ENCODE measurements around the gene THSD4. TPM values are rescaled to one million over a fixed set of nuclear protein-coding genes. Genes with fewer than 3 reads are reported as not detected.

Gene THSD4
- total RNA-seq, 2 experiments from 2014 or later, result not detected

- H3K27ac ChIP-seq (ENCODE audit: low read depth, low read length, poor library complexity, severe bottlenecking), result no peak overlapping the region
- no peak overlapping the region for H3K4me2 ChIP-seq (ENCODE audit: low read length)
- H3K79me2 ChIP-seq (ENCODE audit: insufficient read depth, low read depth, low read length), result no peaks in the 10 kb centered on the region
- no peaks in the 10 kb centered on the region for H3K36me3 ChIP-seq (ENCODE audit: insufficient read depth, low read length)
- H2AFZ ChIP-seq (ENCODE audit: low read length), result no peak overlapping the region
- BruUV-seq (replicated peaks), result no TSS peak
- ChIA-PET POLR2A (interaction anchor here (0.7 kb wide), 1 partner anchor 332 kb away, joined by 5 read pairs; no protein-coding TSS in a partner anchor), CTCF (ENCODE audit: unreplicated experiment) (no interaction called here)
- DNase-seq (ENCODE audit: low spot score), result no peak
- H3K4me3 ChIP-seq (ENCODE audit: low read depth, low read length, poor library complexity, severe bottlenecking), result no peak overlapping the region
- TF ChIP-seq CTCF (conservative IDR thresholded peaks at IDR 0.05; ENCODE audit: low read length) (no peak), EZH2phosphoT487 (IDR thresholded peaks at IDR 0.05; ENCODE audit: borderline replicate concordance, low read depth, low read length) (no peak)
- intact Hi-C loops (cut with micrococcal nuclease; ENCODE audit: unreplicated experiment), result no loop called here
- no peaks in the 10 kb centered on the region for H3K9me2 ChIP-seq (ENCODE audit: insufficient read depth, low read length)
- H4K20me1 ChIP-seq (ENCODE audit: insufficient read depth, low read length), result no peaks in the 10 kb centered on the region
- no peaks in the 10 kb centered on the region for H3K4me1 ChIP-seq (ENCODE audit: insufficient read depth, low read length, poor library complexity, severe bottlenecking)
- H3K9me3 ChIP-seq (ENCODE audit: low read length), result no peaks in the 10 kb centered on the region
Measured at GRCh38 chr15:71688509-71689094, 573.3 kb downstream of the THSD4 start.

- H2AFZ ChIP-seq (ENCODE audit: low read length), result no peak overlapping the region
- intact Hi-C loops (cut with micrococcal nuclease; ENCODE audit: unreplicated experiment), result no loop called here
- TF ChIP-seq EZH2phosphoT487 (IDR thresholded peaks at IDR 0.05; ENCODE audit: borderline replicate concordance, low read depth, low read length), result no peak
- no peak for TF ChIP-seq CTCF (conservative IDR thresholded peaks at IDR 0.05; ENCODE audit: low read length)
- H3K9me3 ChIP-seq (ENCODE audit: low read length), result no peaks in the 10 kb centered on the region
- H3K4me1 ChIP-seq (ENCODE audit: insufficient read depth, low read length, poor library complexity, severe bottlenecking), result no peaks in the 10 kb centered on the region
- CTCF ChIA-PET (ENCODE audit: unreplicated experiment), result no interaction called here
- H3K4me2 ChIP-seq (ENCODE audit: low read length), result no peak overlapping the region
- no TSS peak for BruUV-seq (replicated peaks)
- POLR2A ChIA-PET, result interaction anchor here (0.6 kb wide), 1 partner anchor 1164 kb away, joined by 3 read pairs; no protein-coding TSS in a partner anchor
- no peaks in the 10 kb centered on the region for H4K20me1 ChIP-seq (ENCODE audit: insufficient read depth, low read length)
- H3K9me2 ChIP-seq (ENCODE audit: insufficient read depth, low read length), result no peaks in the 10 kb centered on the region
- H3K79me2 ChIP-seq (ENCODE audit: insufficient read depth, low read depth, low read length), result no peaks in the 10 kb centered on the region
- H3K4me3 ChIP-seq (ENCODE audit: low read depth, low read length, poor library complexity, severe bottlenecking), result no peak overlapping the region
- H3K27ac ChIP-seq (ENCODE audit: low read depth, low read length, poor library complexity, severe bottlenecking), result no peak overlapping the region
- DNase-seq (ENCODE audit: low spot score), result no peak
- no peaks in the 10 kb centered on the region for H3K36me3 ChIP-seq (ENCODE audit: insufficient read depth, low read length)
Measured at GRCh38 chr15:71691081-71691457, 575.8 kb downstream of the THSD4 start.
